Measurements from ENCODE around the gene DYNC1H1. TPM values are rescaled to one million over a fixed set of nuclear protein-coding genes. Genes with fewer than 3 reads are reported as not detected.

Gene DYNC1H1
- total and polyA plus RNA-seq, 2 experiments from 2014 or later = 179 to 635 TPM

- H3K4me2 ChIP-seq = no peak overlapping the region
- H3K9me2 ChIP-seq (ENCODE audit: insufficient read depth) = no peaks in the 10 kb centered on the region
- H3F3A ChIP-seq (replicated peaks; ENCODE audit: low read depth) = no peaks in the 10 kb centered on the region
- no peaks in the 10 kb centered on the region for H3K4me1 Mint-ChIP-seq
- peaks cover 22% of the 10 kb centered on the region for H4K20me1 ChIP-seq (replicated peaks; ENCODE audit: insufficient read depth)
- H3K36me3 ChIP-seq (ENCODE audit: insufficient read depth) = peaks cover 86% of the 10 kb centered on the region
- no peak overlapping the region for H3K4me3 ChIP-seq
- peaks cover 10% of the 10 kb centered on the region for H3K27me3 Mint-ChIP-seq (ENCODE audit: insufficient read depth, low read depth, poor library complexity)
- no peaks in the 10 kb centered on the region for H3K9me3 Mint-ChIP-seq
- TF ChIP-seq ZNF114 (CRISPR knock-in tag; IDR thresholded peaks at IDR 0.05) = no peak
- TF ChIP-seq ZNF331 (CRISPR knock-in tag; IDR thresholded peaks at IDR 0.05; ENCODE audit: low read depth) = no peak
- no peak for TF ChIP-seq STAT1 (IDR thresholded peaks at IDR 0.05; ENCODE audit: unreplicated experiment)
- TF ChIP-seq EZH2 (IDR thresholded peaks at IDR 0.05; ENCODE audit: low read depth, unreplicated experiment) = no peak
- TF ChIP-seq NANOG (IDR thresholded peaks at IDR 0.05; ENCODE audit: borderline replicate concordance) = no peak
- no peak for TF ChIP-seq CTCF (conservative IDR thresholded peaks at IDR 0.05; ENCODE audit: low read depth in 2 of 2)
- no peak for TF ChIP-seq POLR2AphosphoS5 (IDR thresholded peaks at IDR 0.05; ENCODE audit: low read depth)
- TF ChIP-seq JUNB (IDR thresholded peaks at IDR 0.05; ENCODE audit: unreplicated experiment) = no peak
- peaks cover 100% of the 10 kb centered on the region for H3K36me3 Mint-ChIP-seq (ENCODE audit: low read depth)
- H3K27ac Mint-ChIP-seq = no peak overlapping the region
- H3K79me2 ChIP-seq (replicated peaks; ENCODE audit: insufficient read depth) = no peaks in the 10 kb centered on the region
- no peaks in the 10 kb centered on the region for H3K4me1 ChIP-seq (ENCODE audit: insufficient read depth)
- ATAC-seq (no peak), DNase-seq (ENCODE audit: low spot score) (no peak)
- no peak overlapping the region for H3K27ac ChIP-seq (ENCODE audit: low read depth)
- H2AFZ ChIP-seq = no peak overlapping the region
- H3K27me3 ChIP-seq (ENCODE audit: insufficient read depth) = no peaks in the 10 kb centered on the region
- H3K4me3 Mint-ChIP-seq = no peak overlapping the region
Measured at GRCh38 chr14:102012336-102012735, 48.0 kb downstream of the DYNC1H1 start.

GRCh38 chr14:102013669-102014200 is 49.4 kb downstream of the DYNC1H1 start:
- Histone ChIP-seq H2AFZ (no peak overlapping the region), H4K20me1 (replicated peaks; ENCODE audit: insufficient read depth) (peaks cover 22% of the 10 kb centered on the region), H3K27me3 (ENCODE audit: insufficient read depth) (no peaks in the 10 kb centered on the region), H3F3A (replicated peaks; ENCODE audit: low read depth) (0 out of 2 replicates have a peak, but pooled peaks cover 2% of the 10 kb centered on the region), H3K4me3 (no peak overlapping the region), H3K36me3 (ENCODE audit: insufficient read depth) (peaks cover 83% of the 10 kb centered on the region), H3K9me2 (ENCODE audit: insufficient read depth) (no peaks in the 10 kb centered on the region), H3K4me2 (no peak overlapping the region), H3K79me2 (replicated peaks; ENCODE audit: insufficient read depth) (no peaks in the 10 kb centered on the region), H3K4me1 (ENCODE audit: insufficient read depth) (no peaks in the 10 kb centered on the region), H3K27ac (ENCODE audit: low read depth) (no peak overlapping the region)
- Mint-ChIP-seq H3K4me1 (no peaks in the 10 kb centered on the region), H3K36me3 (ENCODE audit: low read depth) (peaks cover 100% of the 10 kb centered on the region), H3K4me3 (no peak overlapping the region), H3K9me3 (no peaks in the 10 kb centered on the region), H3K27ac (no peak overlapping the region), H3K27me3 (ENCODE audit: insufficient read depth, low read depth, poor library complexity) (peaks cover 15% of the 10 kb centered on the region)
- ATAC-seq (no peak), DNase-seq (ENCODE audit: low spot score) (no peak)
- TF ChIP-seq CTCF (conservative IDR thresholded peaks at IDR 0.05; ENCODE audit: low read depth in 2 of 2) = no peak
- TF ChIP-seq NANOG (IDR thresholded peaks at IDR 0.05; ENCODE audit: borderline replicate concordance) = no peak
- TF ChIP-seq ZNF114 (CRISPR knock-in tag; IDR thresholded peaks at IDR 0.05) = no peak
- TF ChIP-seq ZNF462 (CRISPR knock-in tag; IDR thresholded peaks at IDR 0.05) = no peak
- TF ChIP-seq STAT1 (IDR thresholded peaks at IDR 0.05; ENCODE audit: unreplicated experiment) = no peak
- TF ChIP-seq POLR2AphosphoS5 (IDR thresholded peaks at IDR 0.05; ENCODE audit: low read depth) = no peak
- no peak for TF ChIP-seq CREB1 (CRISPR knock-in tag; IDR thresholded peaks at IDR 0.05; ENCODE audit: low read depth)
